NCI-H510A treated with DMSO at 0.1 percent for 48 hours (cell line): Measurements from ENCODE around the gene DIP2C.
"Not testable (repeated sequence)": the region's sequence is repeated elsewhere in the genome, so short reads cannot be mapped to it uniquely, and the experiment has no call there.

Experiments used
- DNase-seq: peaks from one replicate; lab custom pipeline; 2025; lab: John Stamatoyannopoulos, UW

DIP2C gene

DNA sequence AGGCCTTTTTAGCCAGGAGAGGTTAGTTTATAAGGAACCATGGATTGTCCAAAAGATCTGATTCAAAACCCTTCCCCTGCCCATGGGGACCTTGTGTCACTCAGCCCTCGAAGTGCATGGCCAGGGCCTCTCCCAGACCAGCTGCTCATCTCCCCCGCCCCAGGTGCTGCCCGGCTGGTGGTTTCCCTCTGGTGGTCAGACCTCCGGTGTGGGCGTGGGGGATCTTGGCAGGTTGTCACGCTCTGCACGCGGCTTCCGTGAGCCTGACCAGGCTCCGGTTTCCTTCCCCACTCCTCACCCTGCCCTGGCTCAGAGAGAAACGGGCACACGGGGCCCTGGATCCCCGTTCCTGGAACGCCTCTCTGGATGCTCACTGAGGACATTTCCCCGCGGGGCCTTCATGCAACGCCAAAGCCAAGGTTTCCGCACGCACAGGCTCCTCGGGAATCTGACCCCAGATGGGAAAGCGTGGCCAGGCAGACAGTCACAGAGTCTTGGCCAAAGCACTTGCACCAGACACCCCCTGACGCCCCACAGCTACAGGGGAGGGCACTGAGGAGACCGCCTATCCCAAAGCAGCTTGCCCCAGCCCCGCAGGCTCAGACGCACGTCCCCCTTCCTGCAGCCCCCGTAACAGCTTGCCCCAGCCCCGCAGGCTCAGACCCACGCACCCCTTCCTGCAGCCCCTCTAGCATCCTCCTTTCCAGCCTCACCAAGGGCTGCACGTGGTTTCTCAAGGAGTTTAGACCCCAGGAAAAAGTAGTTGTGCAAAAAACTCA, 7.8 kb upstream of the DIP2C start:
- DNase-seq = no peak

DNA sequence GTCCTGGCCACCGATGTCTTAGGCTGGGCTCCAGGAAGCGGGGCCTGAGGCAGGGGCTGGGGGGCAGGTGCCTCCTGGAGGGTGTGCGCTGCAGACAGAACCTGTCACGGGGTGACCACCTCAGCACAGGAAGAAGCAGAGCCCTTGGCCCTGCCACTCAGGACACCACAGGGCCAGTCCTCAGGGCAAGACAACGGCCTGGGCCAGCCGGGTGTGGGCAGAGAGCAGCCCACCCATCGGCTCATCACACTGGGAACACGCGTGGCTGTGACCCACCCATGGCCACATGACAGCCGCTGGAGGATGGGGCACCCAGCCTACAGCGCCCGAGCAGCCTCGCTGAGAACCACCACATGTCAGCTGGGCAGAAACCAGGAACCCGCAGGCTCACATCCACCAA, 5.9 kb upstream of the DIP2C start:
- DNase-seq = no peak

DNA sequence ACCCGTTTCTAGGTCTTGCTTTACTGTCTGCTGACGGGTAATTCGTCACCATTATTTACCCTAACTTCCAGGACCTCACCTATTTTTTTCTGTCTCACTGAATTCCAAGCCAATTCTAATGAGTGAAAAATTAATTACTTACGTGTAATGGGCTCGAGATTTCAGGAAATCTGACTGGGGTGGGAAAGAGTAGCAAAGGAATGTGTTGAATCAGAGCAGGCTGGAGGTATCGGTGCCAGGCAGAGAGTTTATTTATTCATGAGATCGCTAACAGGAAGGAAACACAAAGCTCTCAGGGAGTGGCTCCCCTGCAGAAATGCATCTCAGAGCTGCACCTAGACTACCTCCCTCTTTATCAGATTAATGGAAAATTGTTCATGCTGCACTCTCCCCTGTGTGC, 4.0 kb upstream of the DIP2C start:
- no peak for DNase-seq

DNA sequence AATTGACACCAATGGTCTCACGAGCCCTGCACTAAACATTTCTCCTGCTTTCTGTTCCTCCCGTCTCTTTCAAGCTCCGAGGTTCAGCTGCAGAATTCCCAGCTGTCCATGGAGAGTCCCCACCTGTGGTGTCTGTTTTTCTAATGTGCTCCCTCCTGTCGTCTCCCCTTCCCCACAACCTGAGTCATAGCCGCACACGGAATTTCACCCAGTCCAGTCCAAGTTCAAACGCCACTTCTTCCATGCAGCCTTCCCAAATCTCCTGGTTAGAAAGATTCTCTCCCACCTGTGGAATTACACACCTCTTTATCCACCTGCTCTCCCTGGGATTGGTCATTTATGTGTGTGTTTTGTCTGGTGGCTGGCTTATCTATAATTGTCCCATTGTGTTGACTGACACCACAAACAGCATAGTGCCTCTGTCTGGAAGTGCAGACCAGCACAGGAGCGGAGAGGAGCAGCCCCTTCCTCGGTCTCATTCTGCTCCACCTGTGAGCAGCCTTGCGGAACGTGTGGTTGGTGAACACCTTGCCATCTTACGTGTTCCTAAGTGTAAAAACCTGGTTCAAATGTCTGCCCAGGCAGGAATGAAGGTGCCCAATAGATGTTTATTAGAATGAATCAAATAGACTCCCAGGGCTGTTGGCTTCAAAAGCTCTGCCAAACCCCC, 3.3 kb upstream of the DIP2C start:
- DNase-seq = no peak

DNA sequence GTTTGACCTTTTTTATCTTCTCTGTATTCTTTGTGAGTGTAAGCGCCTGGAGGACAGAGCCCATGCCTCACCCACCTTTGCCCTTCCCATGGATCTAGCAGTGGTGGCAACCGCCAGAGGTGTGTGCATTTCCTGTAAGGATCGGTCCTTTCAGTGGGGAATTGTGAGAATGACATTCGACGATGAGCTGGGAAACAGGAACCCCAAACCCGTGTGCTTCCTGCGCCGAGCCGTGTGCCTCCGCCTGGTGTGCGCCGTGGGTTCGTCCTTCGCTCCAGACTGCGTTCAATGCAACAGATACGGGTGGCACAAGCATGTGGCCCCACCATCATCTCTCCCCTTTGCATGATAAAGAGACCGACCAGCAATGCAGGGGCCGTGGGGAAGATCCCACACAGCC, 1.7 kb upstream of the DIP2C start:
- DNase-seq = no peak

DNA sequence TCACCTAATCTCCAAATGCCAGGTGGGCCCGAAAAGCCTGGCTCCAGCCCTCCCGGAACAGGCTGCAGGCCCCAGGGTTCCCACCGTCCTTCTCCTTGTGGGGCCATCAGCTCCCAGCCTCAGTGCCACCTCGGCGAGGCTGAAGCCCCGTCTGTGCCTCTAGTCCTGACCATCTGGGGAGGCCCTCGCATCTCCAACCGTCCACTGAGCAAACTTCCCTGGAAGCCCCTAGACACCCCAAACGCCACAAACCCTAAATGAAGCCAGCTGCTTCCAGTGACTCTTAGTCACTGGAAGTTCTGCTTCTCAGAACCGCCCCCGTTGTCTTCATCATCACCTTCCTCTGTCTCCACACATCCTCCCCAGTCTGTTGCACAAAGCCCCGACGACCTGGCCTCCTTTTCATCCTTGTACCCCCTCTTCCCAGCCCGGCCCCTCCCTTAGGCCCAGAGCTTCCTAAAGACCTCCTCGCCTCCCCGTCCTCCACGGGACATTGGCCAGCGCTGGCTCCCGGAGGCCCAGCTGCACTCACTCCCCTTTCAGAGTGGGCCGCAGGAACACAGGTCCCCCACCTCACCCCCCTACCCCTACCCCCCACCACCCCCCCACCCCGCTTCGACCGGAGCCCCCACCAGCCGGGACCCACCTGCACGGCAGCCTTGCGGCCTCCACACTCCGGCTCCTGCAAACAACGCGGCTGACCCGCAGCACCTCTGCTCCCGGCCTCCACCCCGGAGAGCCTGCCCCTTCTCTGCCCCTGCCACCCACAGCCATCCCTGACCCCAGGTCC, 1.1 kb upstream of the DIP2C start:
- DNase-seq = no peak

DNA sequence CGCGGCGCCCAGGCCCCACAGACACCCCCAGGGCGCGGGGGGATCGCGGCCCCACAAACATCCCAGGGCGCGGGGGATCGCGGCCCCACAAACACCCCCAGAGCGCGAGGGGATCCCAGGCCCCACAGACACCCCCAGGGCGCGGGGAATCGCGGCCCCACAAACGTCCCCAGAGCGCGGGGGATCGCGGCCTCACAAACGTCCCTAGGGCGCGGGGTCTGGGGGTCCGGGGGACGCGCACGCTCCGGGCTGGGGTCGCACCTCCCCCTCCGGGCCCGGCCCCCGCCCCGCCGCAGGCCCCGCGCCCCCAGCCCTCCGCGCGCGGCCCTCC, 382 bp downstream of the DIP2C start:
- DNase-seq = no peak

DNA sequence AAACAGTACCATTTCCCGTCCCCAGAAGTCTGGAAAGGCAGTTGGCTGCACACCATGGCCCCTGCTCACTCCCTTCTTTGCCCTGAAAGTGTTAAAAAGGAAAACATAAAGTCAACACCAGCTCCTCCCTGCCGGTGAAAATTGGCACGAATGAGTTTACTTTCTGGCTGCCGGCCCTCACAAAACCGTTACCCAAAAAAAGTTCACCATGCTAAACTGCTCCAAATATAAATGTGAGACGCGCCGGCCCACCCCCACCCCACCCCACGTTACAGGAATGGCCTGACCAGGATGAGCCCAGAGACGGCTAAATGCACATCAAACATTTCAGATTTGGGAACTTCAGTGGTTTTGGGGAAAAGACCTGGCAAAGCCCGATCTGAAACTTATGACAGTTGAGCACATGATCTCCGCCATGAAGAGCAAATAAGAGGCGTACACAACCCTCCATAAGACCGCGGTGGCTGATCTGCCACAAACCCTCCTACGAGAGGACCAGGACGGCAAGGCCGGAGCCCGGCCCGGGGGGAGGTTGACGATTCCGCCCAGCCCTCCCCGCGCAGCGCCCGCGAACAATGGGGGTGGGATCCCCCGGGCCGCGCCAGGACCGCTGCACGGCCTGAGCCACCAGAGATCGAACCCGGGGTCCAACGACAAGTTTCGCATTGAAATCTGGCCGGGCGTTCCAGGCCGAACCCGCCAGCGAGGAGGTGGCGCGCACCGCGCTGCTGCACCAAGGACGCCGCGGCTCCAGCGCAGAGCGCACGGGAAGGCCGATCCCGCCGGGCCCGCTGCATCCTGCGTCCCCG, 952 bp downstream of the DIP2C start:
- DNase-seq = peak; percentile 34

DNA sequence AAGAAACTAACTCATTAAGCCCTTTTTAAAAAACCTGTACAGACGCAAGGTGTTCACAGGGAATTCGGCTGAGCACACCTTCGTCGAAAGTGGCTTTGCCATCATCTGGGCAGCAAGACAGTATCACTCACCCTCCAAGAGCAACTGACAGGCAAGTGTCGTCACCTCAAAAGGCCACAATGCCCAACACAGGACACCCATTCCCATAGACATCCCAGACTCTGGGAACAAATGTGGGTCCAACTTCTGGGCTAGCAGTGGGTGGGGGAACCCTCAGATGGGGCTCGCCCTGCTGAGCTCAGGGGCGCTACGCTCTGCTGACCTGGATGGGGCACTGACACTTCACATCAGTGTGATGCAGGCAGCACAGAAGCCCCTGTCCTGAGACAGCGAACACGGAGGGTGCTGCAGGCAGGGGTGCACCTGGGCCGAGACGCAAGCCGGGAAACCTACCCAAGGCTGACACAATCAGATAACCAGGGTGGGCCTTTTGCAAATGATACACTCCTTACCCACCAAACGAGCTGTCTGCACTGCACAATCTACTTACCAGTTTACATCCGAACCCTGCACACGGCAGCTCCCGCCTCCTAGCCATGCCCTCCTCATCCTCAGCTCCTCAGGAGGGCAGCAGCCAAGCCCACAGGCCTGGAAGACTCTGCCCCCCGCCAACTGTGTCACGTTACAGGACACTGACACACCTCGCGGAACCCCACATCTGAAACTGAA, 1.7 kb downstream of the DIP2C start:
- DNase-seq = no peak

DNA sequence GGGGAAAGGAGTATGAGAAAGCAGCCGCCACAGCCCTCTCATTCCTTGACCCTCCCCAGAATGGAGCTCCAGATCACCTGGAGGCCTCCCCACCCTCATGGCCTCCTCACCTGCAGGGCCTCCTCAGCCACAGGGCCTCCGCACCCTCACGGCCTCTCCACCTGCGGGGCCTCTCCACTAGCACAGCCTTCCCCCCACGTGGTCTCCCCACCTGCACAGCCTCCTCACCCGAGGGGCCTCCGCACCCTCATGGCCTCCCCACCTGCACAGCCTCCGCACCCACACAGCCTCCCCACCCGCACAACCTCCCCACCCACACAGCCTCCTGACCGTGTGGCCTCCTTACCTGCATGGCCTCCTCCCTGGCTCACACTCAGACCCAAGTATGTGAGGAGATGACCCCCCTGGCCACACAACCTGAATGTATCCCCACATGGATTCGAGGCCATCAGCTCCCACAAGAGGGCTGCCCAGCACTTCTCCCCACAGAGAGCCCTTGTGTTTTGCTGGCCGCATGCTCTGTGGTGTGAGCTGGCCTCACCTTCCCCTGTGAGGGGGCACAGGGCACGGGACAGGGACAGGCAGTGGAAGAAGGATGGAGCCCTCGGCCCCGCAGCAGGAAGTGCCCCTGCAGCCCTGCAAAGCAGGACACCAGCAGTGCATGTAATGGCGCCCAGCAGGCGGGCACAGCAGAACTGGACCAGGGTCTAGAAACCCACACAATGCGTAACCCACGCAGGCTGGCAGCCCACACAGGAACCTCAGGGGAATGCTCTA, 3.1 kb downstream of the DIP2C start:
- DNase-seq = no peak

DNA sequence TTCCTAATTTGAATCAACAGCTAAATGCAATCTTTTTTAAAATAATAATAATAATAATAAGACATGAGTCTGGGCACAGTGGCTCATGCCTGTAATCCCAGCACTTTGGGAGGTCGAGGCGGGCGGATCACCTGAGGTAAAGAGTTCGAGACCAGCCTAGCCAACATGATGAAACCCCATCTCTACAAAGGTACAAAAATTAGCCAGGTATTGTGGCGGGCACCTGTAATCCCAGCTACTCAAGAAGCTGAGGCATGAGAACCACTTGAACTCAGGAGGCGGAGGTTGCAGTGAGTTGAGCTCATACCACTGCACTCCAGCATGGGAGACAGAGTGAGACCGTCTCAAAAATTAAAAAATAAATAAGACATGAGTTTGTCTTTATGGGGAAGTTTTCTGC, 3.9 kb downstream of the DIP2C start:
- DNase-seq = no peak

DNA sequence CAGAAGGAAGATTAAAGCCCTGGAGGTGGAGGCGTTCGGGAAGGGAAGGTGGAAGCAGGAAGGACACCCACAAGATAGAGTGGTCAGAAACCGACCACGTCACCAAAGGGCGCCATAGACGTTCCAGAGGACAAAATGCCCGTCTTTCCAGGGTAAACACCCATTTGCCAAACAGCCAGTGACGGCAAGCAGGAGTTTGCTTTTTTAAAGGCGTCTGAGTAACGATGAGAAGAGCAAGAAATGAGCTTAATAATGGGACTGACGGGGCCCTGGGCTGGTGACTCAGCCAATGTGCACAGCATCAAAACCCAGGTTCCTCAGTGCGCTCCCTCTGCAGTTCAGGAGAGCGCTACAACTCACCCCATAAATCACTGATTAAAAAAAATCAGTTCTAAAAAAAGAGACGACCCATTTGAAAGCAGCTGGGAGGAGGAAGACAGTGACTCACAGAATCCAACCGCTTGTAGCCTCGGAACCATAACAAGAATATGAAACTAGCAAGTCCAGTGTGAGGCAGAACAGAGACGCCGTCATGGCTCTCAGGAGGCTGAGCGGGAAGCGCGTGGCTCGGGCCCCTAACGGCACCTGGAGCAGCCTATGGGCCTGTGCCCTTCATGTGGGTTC, 5.9 kb downstream of the DIP2C start:
- DNase-seq = no peak

DNA sequence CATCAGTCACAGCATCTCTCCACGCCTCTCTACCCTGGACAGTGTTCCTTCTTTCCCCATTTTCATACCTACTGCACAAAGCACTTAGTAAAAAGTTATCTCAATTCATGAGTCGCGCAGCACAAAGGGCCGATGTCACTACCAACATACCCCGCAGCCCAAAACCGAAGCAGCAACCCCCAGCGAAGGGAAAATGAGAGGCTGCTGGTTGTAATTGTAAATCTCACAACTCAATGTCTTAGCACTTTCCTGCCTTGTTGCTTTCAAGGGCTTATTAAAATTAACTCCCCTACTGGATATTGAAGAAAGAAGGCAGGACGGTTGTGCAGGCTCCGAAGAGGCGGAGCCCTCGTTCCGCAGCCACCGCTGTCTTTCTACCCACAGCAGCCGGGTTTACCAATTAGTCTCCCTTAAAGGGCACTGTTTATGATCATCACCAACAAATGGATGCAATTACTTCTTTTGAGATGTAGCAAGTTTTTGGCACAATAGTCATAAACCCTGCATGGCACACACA, 6.5 kb downstream of the DIP2C start:
- no peak for DNase-seq

DNA sequence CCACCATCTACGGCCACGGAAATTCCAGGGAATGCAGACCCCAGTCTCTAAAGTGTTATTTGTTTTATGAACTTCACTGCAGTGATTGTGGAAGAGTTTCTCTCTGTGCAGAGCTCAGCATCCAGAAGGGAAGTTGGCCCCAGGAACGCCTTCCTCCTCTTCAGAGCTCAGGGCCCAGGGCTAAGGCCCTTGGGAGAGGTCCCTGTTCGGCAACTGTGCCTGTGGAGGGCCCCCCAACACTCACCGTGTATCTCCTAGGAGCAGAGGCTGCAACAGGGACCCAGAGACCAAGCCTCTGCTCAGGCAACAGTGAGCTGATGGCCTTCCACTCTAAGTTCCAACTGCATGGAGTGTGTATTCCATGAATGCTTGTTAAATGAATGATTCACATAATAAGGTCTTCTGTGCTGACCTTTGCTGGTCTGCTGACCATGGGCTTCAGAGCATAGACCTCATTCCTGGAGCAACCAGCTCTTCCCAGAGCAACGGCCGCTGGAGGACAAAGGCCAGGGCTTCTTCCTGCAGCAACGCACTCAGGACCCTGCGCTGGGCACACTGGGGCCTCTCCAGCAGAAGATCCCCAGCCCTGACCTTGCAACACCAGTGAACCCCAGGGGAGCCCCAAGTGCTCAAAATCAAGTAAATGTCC, 7.7 kb downstream of the DIP2C start:
- DNase-seq = no peak

DNA sequence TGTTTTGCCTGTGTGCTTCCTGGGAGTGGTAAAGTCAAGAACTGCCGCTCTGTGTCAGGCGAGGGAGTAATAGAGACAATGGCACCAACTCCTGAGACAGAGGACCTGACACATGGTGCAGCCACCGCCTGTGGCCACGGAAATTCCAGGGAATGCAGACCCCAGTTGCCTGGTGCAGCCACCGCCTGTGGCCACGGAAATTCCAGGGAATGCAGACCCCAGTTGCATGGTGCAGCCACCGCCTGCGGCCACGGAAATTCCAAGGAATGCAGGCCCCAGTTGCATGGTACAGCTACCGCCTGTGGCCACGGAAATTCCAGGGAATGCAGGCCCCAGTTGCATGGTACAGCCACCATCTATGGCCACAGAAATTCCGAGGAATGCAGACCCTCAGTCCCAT, 8.7 kb downstream of the DIP2C start:
- DNase-seq = no peak

DNA sequence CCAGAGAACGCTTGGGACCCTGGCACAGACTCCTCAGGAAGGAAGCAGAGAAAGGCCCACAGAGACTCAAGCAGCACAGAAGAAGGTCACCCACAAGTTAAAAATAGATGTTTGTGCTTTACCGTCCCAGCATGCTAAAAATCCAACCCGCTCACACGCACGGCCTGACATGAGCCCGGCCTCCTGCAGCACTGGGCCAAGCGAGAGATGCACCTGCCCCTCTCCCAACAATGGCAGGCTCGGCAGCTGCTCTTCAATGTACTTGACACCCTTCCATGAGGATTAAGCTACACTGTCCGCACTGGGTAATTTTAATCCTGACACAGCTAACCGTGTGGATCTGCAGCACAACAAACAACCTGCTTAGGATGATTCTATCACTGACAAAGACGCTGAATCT, 9.3 kb downstream of the DIP2C start:
- DNase-seq = peak; percentile 70

DNA sequence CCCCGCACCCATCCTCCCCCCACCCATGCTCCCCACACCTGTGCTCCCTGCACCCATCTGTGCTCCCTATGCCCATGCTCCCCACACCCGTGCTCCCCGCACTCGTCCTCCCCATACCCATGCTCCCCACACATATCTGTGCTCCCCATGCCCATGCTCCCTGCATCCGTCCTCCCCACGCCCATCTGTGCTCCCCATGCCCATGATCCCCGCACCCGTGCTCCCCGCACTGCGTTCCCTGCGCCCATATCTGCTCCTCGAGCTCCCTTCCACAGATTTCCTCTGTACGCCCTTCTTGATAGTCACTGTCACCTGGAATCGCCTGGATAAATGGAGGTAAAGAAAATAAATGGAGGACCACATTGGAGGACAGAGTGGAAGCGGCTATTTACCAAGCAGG, 9.9 kb downstream of the DIP2C start:
- DNase-seq = no peak

DNA sequence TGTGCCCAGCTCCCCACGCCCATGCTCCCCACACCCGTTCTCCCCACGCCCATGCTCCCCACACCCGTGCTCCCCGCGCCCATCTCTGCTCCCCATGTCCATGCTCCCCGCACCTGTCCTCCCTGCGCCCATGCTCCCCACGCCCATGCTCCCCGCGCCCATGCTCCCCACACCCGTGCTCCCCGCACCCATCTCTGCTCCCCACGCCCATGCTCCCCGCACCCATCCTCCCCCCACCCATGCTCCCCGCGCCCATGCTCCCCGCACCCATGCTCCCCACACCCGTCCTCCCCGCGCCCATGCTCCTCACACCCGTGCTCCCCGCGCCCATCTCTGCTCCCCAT, 10.8 kb downstream of the DIP2C start:
- DNase-seq = not testable (repeated sequence)

DNA sequence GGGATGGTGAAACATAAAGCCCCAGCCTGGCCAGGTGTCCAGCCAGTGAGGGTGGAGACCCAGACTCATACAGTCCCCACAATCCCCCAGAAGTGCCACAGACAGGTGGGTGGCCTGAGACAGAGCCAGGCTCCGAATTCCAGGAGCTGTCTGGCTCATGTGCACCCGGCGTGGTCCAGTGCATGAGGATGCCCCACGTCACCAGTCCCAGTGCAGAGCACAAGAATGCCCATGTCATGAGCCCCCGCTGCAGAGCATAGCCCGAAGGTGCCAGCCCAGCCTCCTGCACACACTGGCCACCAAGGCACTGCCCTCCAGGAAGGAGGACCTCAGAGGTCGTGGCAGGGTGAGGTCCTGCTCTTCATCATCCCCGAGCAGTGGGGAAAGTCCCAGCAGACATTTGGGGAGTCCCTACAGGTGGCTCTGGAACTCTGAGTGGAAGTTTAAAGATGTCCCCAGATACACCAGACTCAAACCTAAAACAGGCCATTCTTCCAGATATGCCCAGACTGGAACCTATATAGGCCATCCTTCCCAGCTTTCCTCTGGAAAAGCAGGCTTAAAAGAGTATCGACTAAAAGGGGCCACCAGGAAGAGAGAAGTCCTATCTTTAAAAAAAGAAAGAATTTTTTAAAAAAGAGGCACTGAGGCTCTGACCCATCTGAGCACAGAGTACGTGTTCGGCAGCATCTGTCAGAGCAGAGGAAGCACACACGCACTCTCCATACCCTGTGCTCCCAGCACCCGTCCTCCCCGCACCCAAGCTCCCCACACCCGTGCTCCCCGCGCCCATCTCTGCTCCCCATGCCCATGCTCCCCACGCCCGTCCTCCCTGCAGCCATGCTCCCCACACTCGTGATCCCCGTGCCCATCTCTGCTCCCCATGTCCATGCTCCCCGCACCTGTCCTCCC, 11.5 kb downstream of the DIP2C start:
- no peak for DNase-seq
